IPS-20b (cell line): ENCODE data around the gene CREB5.

Experiments
- H3K27ac ChIP-seq: one replicate; pipeline ENCODE4 v1.5.1; 2013; ENCODE audit warnings: low read length
- H3K27me3 ChIP-seq: 2 replicates; pipeline ENCODE4 v1.6.1; 2013; ENCODE audit warnings: mild to moderate bottlenecking, low read length, inconsistent platforms; ENCODE audit not compliant: insufficient read depth
- H3K36me3 ChIP-seq: 2 replicates; pipeline ENCODE4 v1.6.1; 2013; ENCODE audit warnings: low read depth, mild to moderate bottlenecking, inconsistent platforms, low read length, moderate library complexity; ENCODE audit not compliant: insufficient read depth
- H3K4me1 ChIP-seq: 2 replicates; pipeline ENCODE4 v1.6.1; 2013; ENCODE audit warnings: mild to moderate bottlenecking, control low read depth, inconsistent platforms, low read length, moderate library complexity; ENCODE audit not compliant: insufficient read depth
- H3K4me3 ChIP-seq: 2 replicates; pipeline ENCODE4 v1.5.1; 2013; ENCODE audit warnings: mild to moderate bottlenecking, low read length, inconsistent platforms
- H3K9ac ChIP-seq: 2 replicates; pipeline ENCODE4 v1.6.1; 2013; ENCODE audit warnings: low read depth, mild to moderate bottlenecking, inconsistent platforms, low read length, moderate library complexity
- H3K9me3 ChIP-seq: 2 replicates; pipeline ENCODE4 v1.6.1; 2013; ENCODE audit warnings: mild to moderate bottlenecking, low read depth, low read length, inconsistent platforms; ENCODE audit not compliant: insufficient read depth

Gene CREB5

DNA sequence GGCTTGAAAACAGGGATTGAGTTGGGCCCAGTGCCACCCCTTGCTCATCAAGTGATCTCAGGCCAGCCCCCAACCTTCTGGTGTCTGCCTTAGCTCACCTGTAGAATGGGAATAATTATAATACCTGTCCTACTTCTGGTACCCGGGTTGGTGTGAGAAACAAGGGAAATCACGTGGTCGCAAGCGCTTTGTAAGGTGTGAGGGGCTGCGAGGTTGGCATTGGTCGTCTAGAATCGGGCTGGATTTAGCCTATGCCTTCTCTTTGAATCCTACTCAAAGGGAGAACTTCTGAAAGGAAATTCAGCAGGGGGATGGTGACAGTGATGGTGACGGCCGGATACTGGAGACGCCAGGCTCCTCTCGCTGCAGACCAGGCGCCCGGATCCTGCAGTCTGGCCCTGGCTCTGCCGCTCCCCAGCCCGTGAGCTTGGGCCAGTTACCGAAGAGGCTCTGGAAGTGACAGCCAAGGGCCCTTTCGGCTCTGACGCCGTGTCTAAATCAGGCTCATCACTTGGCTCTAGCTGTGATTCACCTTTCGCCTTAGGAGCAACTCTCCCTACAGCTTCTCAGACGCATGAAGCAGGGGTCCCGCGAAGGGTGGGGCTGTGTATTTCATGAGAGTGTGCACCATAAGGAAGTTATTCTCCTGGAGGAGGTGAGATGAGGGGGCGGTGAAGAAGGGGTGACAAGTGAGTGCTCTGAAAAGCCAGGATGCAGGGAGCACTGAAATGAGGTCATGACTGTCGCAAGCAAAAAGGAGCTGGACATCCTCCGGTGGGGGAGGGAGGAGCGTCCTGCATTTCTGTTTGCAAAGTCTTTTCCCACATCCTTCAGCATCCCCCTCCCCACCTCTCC is 4.0 kb upstream of the CREB5 start:
- H3K9me3 ChIP-seq, result no peaks in the 10 kb centered on the region
- H3K4me3 ChIP-seq, result peak overlapping the region; percentile 89
- no peak overlapping the region for H3K27ac ChIP-seq
- H3K9ac ChIP-seq, result peak overlapping the region; percentile 44; the same call in 1 of the 2 replicates
- H3K4me1 ChIP-seq, result peaks cover 13% of the 10 kb centered on the region; the same call in 1 of the 2 replicates
- peaks cover 65% of the 10 kb centered on the region for H3K27me3 ChIP-seq
- no peaks in the 10 kb centered on the region for H3K36me3 ChIP-seq

DNA sequence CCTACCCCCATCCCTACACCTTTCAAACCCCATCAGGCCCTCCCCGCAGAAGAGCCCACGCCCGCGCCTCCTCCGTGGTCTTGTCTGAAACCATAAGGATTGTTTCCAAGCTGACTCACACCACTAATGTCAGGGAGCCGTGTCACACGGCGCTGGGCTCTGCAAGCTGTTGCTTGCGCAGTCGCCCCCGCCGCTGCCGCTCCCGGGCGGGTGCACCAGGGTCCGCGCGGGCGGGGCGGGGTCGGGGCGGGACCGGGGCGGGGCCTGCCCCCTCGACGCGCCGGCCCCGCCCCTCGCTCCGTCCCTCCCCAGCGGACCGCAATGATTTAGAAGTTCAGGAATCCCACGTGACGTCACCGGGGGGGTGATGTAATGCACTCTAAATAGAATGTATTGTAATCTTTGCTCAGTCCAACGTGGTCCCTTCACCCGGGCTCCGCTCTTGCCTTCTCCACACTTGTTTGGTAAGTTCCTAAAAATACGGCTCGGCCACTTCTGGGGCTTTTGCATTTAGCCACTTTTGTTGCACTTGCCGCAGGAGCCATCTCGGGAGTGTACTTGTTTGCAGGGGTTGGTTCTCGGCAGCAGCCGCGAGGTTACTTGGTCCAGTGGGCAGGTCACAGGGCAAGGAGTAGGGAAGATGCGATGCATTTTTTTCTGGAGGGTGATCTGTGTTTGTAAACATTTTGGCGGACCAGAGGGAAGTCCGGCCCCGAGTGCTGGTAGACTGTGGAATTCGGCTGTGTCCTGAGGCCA is 3.2 kb upstream of the CREB5 start:
- H3K9ac ChIP-seq, result peak overlapping the region; percentile 56; the same call in 1 of the 2 replicates
- H3K27ac ChIP-seq, result no peak overlapping the region
- peak overlapping the region; percentile 89 for H3K4me3 ChIP-seq
- peaks cover 73% of the 10 kb centered on the region for H3K27me3 ChIP-seq
- H3K4me1 ChIP-seq, result peaks cover 13% of the 10 kb centered on the region; the same call in 1 of the 2 replicates
- no peaks in the 10 kb centered on the region for H3K9me3 ChIP-seq
- H3K36me3 ChIP-seq, result no peaks in the 10 kb centered on the region

DNA sequence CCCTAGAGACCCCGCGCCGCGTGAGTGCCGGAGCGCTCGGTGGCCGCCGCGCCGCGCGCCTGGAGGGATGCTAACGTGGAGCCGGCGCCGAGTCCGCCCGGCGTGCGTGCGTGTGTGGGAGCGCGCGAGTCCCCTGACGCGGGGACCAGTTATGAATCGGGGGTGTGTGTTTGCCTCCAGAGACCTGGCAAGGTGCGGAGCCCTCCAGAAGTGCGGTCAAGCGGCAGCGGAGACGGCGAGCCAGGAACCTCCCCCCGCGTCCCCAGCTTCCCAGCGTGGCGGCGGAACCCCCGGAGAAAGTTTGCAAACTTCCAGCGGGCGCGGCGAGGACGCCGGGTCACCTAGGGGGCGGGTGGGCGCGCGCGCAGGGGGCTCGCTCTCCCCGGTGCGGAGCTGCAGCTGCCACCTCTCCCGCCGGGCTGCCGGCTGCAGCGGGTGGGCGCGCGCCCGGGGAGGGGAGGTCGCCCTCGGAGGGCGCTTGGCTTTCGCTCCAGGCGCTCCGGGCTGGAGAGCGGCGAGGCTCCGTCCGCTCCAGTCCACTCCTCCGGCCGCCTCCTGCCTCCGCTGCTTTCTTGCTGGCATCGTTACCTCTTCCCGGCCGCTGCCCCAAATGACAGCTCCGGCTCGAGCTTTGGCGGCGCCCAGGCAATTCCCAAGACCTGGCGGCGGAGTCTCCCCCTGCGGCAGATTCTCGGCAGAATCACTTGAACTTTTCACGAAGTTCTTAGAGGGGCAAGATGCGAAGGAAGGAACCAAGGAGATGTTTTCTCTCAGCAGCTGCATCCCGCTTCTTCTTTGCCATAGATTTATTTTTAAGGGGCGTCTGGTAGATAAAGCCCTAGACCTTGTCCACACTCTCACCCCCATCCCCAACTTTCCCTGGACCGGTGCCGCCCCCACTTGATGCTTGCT is 2.3 kb upstream of the CREB5 start:
- Histone ChIP-seq H3K4me1 (peaks cover 13% of the 10 kb centered on the region; the same call in 1 of the 2 replicates), H3K9me3 (no peaks in the 10 kb centered on the region), H3K9ac (peak overlapping the region; percentile 56; the same call in 1 of the 2 replicates), H3K4me3 (peak overlapping the region; percentile 89), H3K27me3 (peaks cover 75% of the 10 kb centered on the region), H3K36me3 (no peaks in the 10 kb centered on the region), H3K27ac (no peak overlapping the region)

GRCh38 chr7:28410628-28411531 is 1.4 kb upstream of the CREB5 start:
- Histone ChIP-seq H3K9ac (no peak overlapping the region), H3K4me1 (peaks cover 13% of the 10 kb centered on the region; the same call in 1 of the 2 replicates), H3K27me3 (peaks cover 75% of the 10 kb centered on the region), H3K27ac (no peak overlapping the region), H3K36me3 (no peaks in the 10 kb centered on the region), H3K4me3 (peak overlapping the region; percentile 89), H3K9me3 (no peaks in the 10 kb centered on the region)

DNA sequence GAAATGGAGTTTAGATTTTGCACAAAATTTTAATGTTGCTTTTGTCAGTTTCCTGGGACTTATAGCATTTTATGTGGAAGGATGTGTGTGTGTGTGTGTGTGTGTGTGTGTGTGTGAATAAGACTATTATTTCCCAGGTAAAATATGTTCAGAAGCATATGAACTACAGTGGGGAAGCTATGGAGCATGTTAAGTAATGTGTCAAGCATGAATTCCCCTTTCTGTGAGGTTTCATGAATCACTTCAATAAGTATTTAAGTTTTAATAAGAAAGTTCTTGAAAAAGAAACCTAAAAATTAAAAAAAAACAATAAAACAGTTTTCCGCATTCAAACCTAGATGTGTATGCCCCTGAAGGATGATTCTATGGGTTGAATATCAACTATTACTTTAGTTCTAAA is 693 bp downstream of the CREB5 start:
- H3K27ac ChIP-seq, result no peak overlapping the region
- peaks cover 13% of the 10 kb centered on the region; the same call in 1 of the 2 replicates for H3K4me1 ChIP-seq
- H3K36me3 ChIP-seq, result no peaks in the 10 kb centered on the region
- H3K9me3 ChIP-seq, result no peaks in the 10 kb centered on the region
- H3K27me3 ChIP-seq, result peaks cover 63% of the 10 kb centered on the region
- H3K4me3 ChIP-seq, result no peak overlapping the region
- H3K9ac ChIP-seq, result no peak overlapping the region

- peaks cover 13% of the 10 kb centered on the region; the same call in 1 of the 2 replicates for H3K4me1 ChIP-seq
- no peaks in the 10 kb centered on the region for H3K9me3 ChIP-seq
- H3K27me3 ChIP-seq, result peaks cover 49% of the 10 kb centered on the region
- no peaks in the 10 kb centered on the region for H3K36me3 ChIP-seq
- H3K4me3 ChIP-seq, result no peak overlapping the region
- H3K27ac ChIP-seq, result no peak overlapping the region
- no peak overlapping the region for H3K9ac ChIP-seq
Observed at GRCh38 chr7:28414453-28414852, 2.1 kb downstream of the CREB5 start.

- peaks cover 2% of the 10 kb centered on the region; the same call in 1 of the 2 replicates for H3K4me1 ChIP-seq
- no peaks in the 10 kb centered on the region for H3K9me3 ChIP-seq
- H3K27ac ChIP-seq, result no peak overlapping the region
- no peak overlapping the region for H3K4me3 ChIP-seq
- H3K36me3 ChIP-seq, result no peaks in the 10 kb centered on the region
- peaks cover 20% of the 10 kb centered on the region for H3K27me3 ChIP-seq
- H3K9ac ChIP-seq, result no peak overlapping the region
Observed at GRCh38 chr7:28417321-28417940, 5.1 kb downstream of the CREB5 start.

GRCh38 chr7:28418311-28418710 is 6.0 kb downstream of the CREB5 start:
- H3K4me3 ChIP-seq, result no peak overlapping the region
- H3K27ac ChIP-seq, result no peak overlapping the region
- no peaks in the 10 kb centered on the region for H3K9me3 ChIP-seq
- no peaks in the 10 kb centered on the region for H3K4me1 ChIP-seq
- H3K36me3 ChIP-seq, result no peaks in the 10 kb centered on the region
- H3K9ac ChIP-seq, result no peak overlapping the region
- H3K27me3 ChIP-seq, result peaks cover 11% of the 10 kb centered on the region

DNA sequence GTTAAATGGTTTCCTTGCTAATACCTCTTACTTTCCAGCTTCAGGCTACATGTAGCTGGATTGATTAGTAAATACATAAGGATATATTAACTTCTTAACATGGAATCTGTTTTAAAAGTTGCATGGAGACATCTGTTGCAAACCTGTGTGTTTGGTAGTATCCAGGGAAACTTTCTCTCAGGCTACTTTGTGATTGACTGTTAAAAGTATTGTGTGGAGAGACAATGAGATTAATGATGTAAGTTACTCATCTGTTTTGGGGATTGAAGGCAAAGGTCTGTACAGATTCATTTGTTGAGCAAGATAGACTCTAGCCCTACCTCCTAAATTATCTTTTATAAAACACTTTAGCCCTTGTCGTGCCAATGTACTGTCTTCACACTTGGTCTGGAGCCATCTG is 6.6 kb downstream of the CREB5 start:
- no peaks in the 10 kb centered on the region for H3K9me3 ChIP-seq
- H3K27me3 ChIP-seq, result peaks cover 4% of the 10 kb centered on the region; the same call in 1 of the 2 replicates
- H3K4me1 ChIP-seq, result no peaks in the 10 kb centered on the region
- no peaks in the 10 kb centered on the region for H3K36me3 ChIP-seq
- no peak overlapping the region for H3K4me3 ChIP-seq
- H3K9ac ChIP-seq, result no peak overlapping the region
- H3K27ac ChIP-seq, result no peak overlapping the region

- Histone ChIP-seq H3K9ac (no peak overlapping the region), H3K9me3 (no peaks in the 10 kb centered on the region), H3K27me3 (no peaks in the 10 kb centered on the region), H3K36me3 (no peaks in the 10 kb centered on the region), H3K4me1 (no peaks in the 10 kb centered on the region), H3K27ac (no peak overlapping the region), H3K4me3 (no peak overlapping the region)
Observed at GRCh38 chr7:28419716-28420115, 7.4 kb downstream of the CREB5 start.
